SH-SY5Y (cell line): ENCODE measurements around the gene CBL.

Experiments used
- GATA2 ChIP-seq: IDR thresholded peaks from 2 replicates; pipeline ENCODE4 v1.6.1; 2011; ENCODE audit warnings: mild to moderate bottlenecking, low read depth, low read length
- GATA3 ChIP-seq: IDR thresholded peaks from 2 replicates; pipeline ENCODE4 v1.6.1; 2011; ENCODE audit warnings: low read depth, mild to moderate bottlenecking, low read length, moderate library complexity

CBL gene

GRCh38 chr11:119266517-119267255 is 60.5 kb downstream of the CBL start:
- no peak for TF ChIP-seq GATA3
- TF ChIP-seq GATA2: no peak

DNA sequence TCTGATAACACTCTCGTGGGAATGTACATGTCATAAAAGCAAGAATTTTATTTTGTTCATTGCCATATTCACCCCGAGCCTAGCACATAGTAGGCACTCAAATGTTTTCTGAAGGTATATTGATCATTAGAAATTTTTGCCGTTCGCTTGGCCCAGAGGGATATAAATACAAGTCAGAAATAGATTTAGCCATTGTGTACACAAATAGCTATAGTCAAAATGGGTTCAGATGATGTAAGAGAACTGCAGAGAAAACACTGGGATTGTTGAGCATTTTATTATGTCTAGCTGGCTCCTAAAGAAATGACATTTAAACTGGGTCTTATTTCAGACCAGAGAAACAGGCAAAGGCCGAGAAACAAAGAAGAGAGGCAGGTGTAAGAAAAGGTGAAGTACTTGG is 61.5 kb downstream of the CBL start:
- TF ChIP-seq GATA3 (no peak), GATA2 (no peak)

GRCh38 chr11:119273721-119274120 is 67.6 kb downstream of the CBL start:
- TF ChIP-seq GATA3: no peak

- TF ChIP-seq GATA2 (no peak), GATA3 (no peak)
Observed at GRCh38 chr11:119277660-119278059, 71.5 kb downstream of the CBL start.

DNA sequence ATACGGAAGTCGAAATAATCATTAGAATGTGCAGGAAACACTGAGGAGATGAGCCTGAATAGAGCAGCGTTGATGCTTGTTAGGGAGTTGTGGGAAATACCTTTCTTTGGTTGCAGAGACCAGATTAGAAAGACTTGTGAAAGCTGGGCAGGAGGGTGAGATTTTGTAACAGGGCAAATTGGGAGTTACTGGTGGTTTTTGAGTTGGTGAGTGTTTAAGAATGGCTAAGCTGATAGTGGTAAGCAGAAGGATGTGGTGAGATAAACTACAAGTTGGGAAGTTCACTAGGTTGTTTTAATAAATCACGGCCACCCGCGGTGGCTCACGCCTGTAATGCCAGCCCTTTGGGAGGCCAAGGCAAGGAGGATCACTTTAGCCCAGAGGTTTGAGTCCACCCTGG is 76.4 kb downstream of the CBL start:
- TF ChIP-seq GATA2 (no peak), GATA3 (no peak)

GRCh38 chr11:119284344-119285157 is 78.4 kb downstream of the CBL start:
- TF ChIP-seq GATA2 (no peak), GATA3 (no peak)

- TF ChIP-seq GATA2 (no peak), GATA3 (no peak)
Observed at GRCh38 chr11:119285431-119285830, 79.3 kb downstream of the CBL start.

DNA sequence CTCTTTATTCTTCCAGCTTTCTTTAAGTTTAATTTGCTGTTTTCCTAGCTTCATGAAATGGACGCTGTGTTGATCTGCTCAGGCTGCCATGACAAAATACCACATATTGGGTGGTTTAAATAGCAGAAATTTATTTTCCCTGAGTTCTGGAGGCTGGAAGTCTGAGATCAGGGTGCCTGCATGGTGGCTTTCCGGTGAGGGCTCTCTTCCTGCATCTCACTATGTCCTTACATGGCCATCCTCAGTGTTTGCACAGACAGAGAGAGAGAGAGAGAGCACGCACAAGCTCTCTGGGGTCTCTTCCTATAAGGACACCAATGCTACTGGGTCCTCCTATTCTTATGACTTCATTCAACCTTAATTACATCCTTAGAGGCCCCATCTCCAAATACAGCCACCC is 82.1 kb downstream of the CBL start:
- TF ChIP-seq GATA3 (no peak), GATA2 (no peak)

DNA sequence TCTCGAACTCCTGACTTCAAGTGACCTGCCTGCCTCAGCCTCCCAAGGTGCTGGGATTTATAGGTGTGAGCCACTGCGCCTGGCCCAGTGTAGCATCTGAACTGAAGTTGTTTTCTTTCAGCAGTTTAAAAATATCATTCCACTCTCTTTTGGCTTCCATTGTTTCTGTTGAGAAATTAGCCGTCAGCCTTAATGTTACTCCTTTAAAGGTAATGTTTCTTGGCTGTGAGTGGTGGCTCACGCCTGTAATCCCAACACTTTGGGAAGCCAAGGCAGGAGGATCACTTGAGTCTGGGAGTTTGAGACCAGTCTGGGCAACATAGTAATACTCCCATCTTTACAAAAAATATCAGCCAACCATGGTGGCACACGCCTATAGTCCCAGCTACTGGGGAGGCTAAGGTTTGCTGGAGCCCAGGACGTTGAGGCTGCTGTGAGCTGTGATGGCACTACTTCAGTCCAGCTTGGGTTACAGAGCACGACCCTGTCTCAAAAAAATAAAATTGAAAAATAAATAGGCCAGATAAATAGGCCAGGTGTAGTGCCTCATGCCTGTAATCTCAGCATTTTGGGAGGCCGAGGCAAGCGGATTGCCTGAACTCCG is 84.9 kb downstream of the CBL start:
- no peak for TF ChIP-seq GATA2
- TF ChIP-seq GATA3: no peak

- TF ChIP-seq GATA3 (no peak), GATA2 (no peak)
Observed at GRCh38 chr11:119293461-119293860, 87.3 kb downstream of the CBL start.

- TF ChIP-seq GATA3 (no peak), GATA2 (no peak)
Observed at GRCh38 chr11:119295178-119295577, 89.0 kb downstream of the CBL start.

- TF ChIP-seq GATA3 (no peak), GATA2 (no peak)
Observed at GRCh38 chr11:119297938-119298337, 91.8 kb downstream of the CBL start.

- TF ChIP-seq GATA2: no peak
- TF ChIP-seq GATA3: no peak
Observed at GRCh38 chr11:119298726-119299125, 92.6 kb downstream of the CBL start.

DNA sequence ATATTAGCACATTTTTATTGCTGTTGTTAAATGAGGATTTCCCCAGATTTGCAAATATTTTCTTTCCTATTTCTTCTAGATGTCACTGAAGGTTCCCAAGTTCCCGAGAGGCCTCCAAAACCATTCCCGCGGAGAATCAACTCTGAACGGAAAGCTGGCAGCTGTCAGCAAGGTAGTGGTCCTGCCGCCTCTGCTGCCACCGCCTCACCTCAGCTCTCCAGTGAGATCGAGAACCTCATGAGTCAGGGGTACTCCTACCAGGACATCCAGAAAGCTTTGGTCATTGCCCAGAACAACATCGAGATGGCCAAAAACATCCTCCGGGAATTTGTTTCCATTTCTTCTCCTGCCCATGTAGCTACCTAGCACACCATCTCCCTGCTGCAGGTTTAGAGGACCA is 93.3 kb downstream of the CBL start:
- no peak for TF ChIP-seq GATA2
- no peak for TF ChIP-seq GATA3

GRCh38 chr11:119300198-119300964 is 94.2 kb downstream of the CBL start:
- TF ChIP-seq GATA2 (no peak; the same call in 1 of the 2 replicates), GATA3 (no peak)
